ENCODE measurements around the gene CSTB. TPM values are rescaled to one million over a fixed set of nuclear protein-coding genes. Genes with fewer than 3 reads are reported as not detected.
A peak's percentile ranks its signal among the peaks of the same experiment; 100 is the strongest.

Gene CSTB
- total RNA-seq, 1 donor from 2014 or later = 27.9 TPM

DNA sequence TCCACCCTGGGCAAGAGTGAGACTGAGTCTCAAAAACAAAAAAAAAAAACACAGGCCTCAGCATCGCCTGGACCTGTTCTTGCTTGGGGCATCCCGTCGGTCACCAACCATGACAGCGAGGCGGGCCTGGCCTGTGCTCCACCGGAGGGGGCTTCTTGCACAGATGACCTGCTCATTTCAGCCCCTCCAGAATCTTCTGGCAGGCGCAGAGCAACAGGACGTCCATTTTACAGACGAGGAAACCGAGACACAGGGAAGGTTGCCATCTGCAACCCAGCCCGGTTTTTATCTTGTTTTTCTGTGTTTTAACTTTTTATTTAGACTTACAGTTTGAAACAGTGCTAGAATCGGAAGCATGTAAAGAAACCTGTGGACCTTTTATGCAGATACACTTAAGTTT is 918 bp downstream of the CSTB start:
- H3K36me3 ChIP-seq (ENCODE audit: control insufficient read depth, insufficient read depth, low read length) = peaks cover 2% of the 10 kb centered on the region
- peak overlapping the region; percentile 85 for H3K4me3 ChIP-seq (ENCODE audit: low read depth, low read length)
- TF ChIP-seq, protein P1, sequence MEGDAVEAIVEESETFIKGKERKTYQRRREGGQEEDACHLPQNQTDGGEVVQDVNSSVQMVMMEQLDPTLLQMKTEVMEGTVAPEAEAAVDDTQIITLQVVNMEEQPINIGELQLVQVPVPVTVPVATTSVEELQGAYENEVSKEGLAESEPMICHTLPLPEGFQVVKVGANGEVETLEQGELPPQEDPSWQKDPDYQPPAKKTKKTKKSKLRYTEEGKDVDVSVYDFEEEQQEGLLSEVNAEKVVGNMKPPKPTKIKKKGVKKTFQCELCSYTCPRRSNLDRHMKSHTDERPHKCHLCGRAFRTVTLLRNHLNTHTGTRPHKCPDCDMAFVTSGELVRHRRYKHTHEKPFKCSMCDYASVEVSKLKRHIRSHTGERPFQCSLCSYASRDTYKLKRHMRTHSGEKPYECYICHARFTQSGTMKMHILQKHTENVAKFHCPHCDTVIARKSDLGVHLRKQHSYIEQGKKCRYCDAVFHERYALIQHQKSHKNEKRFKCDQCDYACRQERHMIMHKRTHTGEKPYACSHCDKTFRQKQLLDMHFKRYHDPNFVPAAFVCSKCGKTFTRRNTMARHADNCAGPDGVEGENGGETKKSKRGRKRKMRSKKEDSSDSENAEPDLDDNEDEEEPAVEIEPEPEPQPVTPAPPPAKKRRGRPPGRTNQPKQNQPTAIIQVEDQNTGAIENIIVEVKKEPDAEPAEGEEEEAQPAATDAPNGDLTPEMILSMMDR (IDR thresholded peaks at IDR 0.05; ENCODE audit: insufficient read depth, low read length, poor library complexity, severe bottlenecking) = no peak
- no peak for DNase-seq (ENCODE audit: low read depth)
- no peaks in the 10 kb centered on the region for H3K27me3 ChIP-seq (ENCODE audit: control insufficient read depth, insufficient read depth, low read length)

DNA sequence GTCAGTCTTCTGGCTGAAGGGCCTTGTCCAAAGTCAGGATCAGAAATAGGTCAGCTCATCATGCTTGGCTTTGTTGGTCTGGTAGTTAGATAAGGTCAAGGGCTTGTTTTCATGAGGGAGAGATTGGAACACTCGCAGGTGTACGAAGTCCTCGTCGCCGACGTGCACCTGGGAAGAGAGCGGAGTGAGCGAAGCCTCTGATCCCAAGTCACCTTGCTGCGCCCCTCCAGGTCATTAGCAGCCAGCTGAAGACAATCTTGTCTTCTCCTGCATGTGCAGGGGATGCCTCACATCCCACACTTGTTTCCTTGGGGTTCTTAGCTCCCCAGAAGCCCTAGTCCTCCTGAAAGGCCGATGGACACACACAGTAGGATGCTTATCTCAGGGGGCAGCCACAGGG is 1.9 kb downstream of the CSTB start:
- H3K27me3 ChIP-seq (ENCODE audit: control insufficient read depth, insufficient read depth, low read length) = no peaks in the 10 kb centered on the region
- DNase-seq (ENCODE audit: low read depth) = no peak
- no peak overlapping the region for H3K4me3 ChIP-seq (ENCODE audit: low read depth, low read length)
- TF ChIP-seq, protein P1 (IDR thresholded peaks at IDR 0.05; ENCODE audit: insufficient read depth, low read length, poor library complexity, severe bottlenecking) = no peak
- H3K36me3 ChIP-seq (ENCODE audit: control insufficient read depth, insufficient read depth, low read length) = peaks cover 2% of the 10 kb centered on the region

DNA sequence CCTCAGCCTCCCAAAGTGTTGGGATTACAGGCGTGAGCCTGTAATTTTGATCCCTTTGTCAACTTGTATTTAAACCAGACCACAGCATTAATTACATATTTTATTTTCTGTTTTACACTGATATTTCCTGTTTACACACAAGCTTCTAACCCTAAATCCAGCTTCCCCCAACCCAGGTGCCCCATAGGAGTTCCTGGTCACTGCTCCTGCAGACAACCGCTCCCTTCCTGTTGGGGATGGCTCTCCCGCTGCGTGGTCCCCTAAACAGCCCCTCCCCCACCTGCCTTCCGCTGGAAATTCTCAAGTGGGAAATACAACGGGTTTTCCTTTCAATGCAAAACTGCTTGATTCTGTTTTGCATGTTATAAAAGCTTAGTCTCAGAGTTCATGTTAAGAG is 3.7 kb downstream of the CSTB start:
- Histone ChIP-seq H3K36me3 (ENCODE audit: control insufficient read depth, insufficient read depth, low read length) (peaks cover 2% of the 10 kb centered on the region), H3K27me3 (ENCODE audit: control insufficient read depth, insufficient read depth, low read length) (no peaks in the 10 kb centered on the region), H3K4me3 (ENCODE audit: low read depth, low read length) (no peak overlapping the region)
- TF ChIP-seq, protein P1 (IDR thresholded peaks at IDR 0.05; ENCODE audit: insufficient read depth, low read length, poor library complexity, severe bottlenecking) = no peak
- DNase-seq (ENCODE audit: low read depth) = no peak

DNA sequence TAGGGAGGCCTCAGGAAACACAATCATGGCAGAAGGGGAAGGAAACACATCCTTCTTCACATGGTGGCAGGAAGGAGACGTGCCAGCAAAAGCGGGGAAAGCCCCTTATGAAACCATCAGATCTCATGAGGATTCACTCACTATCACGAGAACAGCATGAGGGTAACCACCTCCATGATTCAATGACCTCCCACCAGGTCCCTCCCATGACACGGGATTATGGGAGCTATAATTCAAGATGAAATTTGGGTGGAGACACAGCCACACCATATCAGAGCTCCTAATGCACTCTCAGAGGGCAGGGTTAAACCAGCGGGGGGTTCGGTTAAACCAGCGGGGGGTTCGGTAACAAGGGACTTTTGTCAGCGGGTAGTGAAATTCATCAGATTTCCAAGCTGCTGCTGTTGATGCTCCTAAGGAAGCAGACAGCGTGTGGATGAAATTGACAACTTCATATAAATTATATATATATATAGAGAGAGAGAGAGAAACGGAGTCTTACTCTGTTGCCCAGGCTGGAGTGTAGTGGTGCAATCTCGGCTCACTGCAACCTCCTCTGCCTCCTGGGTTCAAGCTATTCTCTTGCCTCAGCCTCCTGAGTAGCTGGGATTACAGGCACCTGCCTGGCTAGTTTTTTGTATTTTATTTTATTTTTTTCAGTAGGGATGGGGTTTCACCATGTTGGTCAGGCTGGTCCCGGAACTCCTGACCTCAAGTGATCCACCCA is 4.2 kb downstream of the CSTB start:
- H3K27me3 ChIP-seq (ENCODE audit: control insufficient read depth, insufficient read depth, low read length) = no peaks in the 10 kb centered on the region
- no peak for DNase-seq (ENCODE audit: low read depth)
- TF ChIP-seq, protein P1 (IDR thresholded peaks at IDR 0.05; ENCODE audit: insufficient read depth, low read length, poor library complexity, severe bottlenecking) = no peak
- H3K4me3 ChIP-seq (ENCODE audit: low read depth, low read length) = no peak overlapping the region
- peaks cover 2% of the 10 kb centered on the region for H3K36me3 ChIP-seq (ENCODE audit: control insufficient read depth, insufficient read depth, low read length)

DNA sequence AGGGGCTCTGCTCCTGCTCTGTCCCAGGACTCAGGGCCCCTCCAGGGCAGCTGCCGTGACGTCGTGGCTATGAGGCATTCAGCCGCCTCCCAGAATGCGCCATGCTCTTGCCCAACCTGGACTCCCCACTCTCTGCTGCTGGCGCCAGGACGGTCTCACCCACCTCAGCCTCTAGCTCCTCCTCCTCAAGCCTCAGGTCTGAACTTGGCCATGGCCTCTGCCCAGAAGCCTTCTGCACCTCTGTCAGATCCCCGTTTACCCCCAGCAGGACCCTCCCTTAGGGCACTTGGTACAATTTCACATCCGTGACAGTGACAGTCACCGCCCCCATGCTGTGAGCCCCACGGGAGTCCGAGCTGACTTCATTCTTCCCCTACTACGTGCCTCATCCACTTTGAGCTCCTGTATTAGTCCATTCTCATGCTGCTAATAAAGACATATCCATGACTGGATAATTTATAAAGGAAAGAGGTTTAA is 4.9 kb downstream of the CSTB start:
- TF ChIP-seq, protein P1 (IDR thresholded peaks at IDR 0.05; ENCODE audit: insufficient read depth, low read length, poor library complexity, severe bottlenecking) = no peak
- no peak for DNase-seq (ENCODE audit: low read depth)
- Histone ChIP-seq H3K4me3 (ENCODE audit: low read depth, low read length) (no peak overlapping the region), H3K36me3 (ENCODE audit: control insufficient read depth, insufficient read depth, low read length) (peaks cover 2% of the 10 kb centered on the region), H3K27me3 (ENCODE audit: control insufficient read depth, insufficient read depth, low read length) (no peaks in the 10 kb centered on the region)
